Posterior cingulate gyrus (tissue), 11 donors: ENCODE measurements around the gene PPDPF.
"Not testable (repeated sequence)": the region's sequence is repeated elsewhere in the genome, so short reads cannot be mapped to it uniquely, and the experiment has no call there.

Source experiments
- DNase-seq, 10 donors: peaks; one replicate each; pipeline versions ENCODE4 v3.0.0 to v3.0.0-alpha.2; 2020 to 2021; ENCODE audit warnings: mixed read lengths in 3 of 10
- intact Hi-C: fragments of 100-400 bp; cut with DNase I; formaldehyde crosslinking; loops from one replicate; pipeline ENCODE4 v1.15.1; 2023

The PPDPF gene

DNA sequence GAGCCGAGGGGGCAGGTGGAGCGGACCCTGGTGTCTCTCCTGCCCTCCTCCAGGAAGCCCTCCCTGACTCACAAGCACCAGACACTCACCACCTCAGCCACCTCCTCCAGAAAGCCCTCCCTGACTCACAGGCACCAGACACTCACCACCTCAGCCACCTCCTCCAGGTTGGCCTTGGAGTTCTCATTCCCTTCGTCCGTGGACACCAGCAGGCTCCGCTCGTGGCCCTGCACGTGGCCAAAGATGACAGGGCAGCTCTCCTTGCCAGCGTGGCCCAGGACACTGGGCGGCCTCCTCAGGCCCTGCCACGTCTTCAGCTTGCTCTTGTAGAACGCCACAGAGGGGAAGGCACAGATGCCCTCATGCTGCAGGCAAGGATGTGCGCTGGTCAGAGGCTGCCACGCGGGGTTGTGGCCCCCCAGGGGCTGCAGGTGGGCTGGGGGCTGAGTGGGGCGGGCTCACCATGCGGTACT, 39.8 kb downstream of the PPDPF start:
- intact Hi-C loops, result no loop called here
- DNase-seq, result no peak

DNA sequence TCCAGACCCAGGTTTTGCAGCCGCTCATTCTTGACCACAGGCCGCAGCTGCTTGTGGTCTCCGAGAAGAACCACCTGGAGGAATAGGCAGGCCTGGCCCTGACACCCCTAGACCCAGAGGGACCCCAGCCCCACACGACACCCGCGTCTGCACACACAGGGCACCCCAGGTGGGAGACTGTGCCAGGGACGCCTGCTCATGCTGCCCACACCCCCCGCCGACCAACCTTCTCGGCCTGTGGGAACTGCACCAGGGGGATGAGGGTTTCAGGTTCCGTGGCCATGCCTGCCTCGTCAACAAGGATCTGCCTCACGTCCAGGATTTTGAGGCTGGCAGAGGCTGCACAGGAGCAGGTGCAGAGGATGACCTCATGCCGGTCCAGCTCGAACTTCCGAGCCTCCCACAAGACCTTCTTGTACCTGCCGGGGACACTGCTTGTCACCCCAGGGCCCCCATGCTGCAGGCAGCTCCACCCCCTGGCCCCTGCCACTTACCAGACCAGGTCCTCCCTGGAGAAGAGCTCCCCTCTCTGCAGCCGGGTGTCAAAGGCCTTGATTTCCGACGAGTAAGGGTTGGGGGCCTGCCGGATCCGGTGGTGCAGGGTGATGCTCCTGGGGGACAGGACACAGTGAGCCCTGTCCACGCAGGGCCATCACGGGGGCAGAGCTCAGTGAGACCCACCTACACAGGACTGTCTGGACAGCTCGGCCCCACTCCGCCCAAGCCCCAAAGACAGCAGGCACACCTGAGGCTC, 40.5 kb downstream of the PPDPF start:
- intact Hi-C loops, result no loop called here
- no peak for DNase-seq

DNA sequence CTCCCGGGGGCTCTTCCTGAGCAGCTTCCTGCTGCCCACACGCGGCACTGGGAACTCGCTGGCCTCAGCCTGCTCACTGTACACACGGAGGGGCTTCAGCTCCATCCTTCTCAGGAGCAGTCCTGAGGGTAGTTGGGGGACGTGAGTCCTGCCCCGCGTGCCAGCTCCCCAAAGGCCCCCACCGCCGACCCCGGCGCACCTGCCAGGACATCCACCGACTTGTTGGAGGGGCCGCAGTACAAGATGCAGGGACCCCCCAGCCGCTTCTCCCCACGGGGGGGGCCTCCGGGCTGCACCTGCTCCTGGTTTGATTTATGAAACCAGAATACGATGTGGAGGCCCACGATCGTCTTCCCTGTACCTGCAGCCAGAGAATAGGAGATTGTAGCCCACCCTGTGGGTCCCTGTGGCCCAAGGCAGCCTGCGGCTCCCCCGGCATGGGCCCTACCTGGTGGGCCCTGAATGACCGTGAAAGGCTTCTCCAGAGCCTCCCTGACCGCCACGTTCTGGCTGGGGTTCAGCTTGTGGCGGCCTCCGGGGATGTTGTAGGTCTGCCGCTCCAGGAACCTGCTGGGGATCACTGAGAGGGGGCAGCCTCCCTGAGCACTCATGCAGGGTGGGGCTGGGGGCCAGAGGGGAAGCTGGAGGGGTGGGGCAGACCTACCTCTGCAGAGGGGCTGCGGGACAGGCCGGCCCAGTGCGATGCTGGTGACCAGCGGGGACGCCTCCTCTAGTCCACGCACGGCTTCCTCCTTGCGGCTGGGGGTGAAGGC, 41.2 kb downstream of the PPDPF start:
- intact Hi-C loops, result no loop called here
- no peak for DNase-seq

- DNase-seq, result no peak
- intact Hi-C loops, result no loop called here
Observed at GRCh38 chr20:63562461-63563224, 42.1 kb downstream of the PPDPF start.

- intact Hi-C loops, result no loop called here
- DNase-seq, result no peak
Observed at GRCh38 chr20:63563225-63563935, 42.8 kb downstream of the PPDPF start.

DNA sequence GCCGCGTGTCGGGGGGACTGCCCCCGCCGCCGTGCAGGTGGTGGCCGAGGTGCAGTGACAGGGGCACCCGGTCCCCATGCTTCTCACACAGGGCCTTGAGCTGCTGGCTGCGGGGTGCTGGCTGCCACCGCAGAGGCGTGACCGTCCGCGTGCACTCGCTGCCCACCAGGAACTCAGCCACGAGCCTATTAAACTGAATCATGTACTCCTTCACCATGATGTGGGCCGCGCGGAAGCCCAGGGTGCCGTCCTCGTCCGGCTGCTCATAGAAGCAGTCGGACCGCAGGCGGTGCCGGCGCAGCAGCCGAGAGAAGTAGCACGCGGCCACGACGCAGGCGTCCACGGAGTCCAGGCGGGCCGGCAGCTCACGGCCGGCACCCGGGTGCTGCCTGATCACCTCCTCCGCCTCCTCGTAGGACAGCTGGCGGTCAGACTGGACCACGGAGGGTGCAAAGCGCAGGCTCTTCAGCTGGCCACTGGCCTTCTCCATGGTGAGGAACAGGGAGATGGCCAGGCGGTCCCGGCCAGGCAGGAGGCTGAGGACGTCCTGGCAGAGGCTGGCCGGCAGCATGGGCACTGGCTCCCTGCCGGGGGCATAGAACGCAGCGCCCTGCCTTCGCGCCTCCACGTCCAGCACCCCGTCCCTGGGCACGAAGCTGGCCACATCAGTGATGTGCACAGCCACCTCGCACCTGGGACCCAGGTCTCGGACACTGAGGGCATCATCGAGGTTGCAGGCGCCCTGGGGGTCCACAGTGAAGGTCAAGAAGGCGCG, 43.7 kb downstream of the PPDPF start:
- DNase-seq, result no peak
- intact Hi-C loops, result no loop called here

GRCh38 chr20:63565021-63565698, 44.6 kb downstream of the PPDPF start:
- intact Hi-C loops, result no loop called here
- no peak for DNase-seq

- no peak for DNase-seq
- intact Hi-C loops, result no loop called here
Observed at GRCh38 chr20:63565699-63566335, 45.3 kb downstream of the PPDPF start.

DNA sequence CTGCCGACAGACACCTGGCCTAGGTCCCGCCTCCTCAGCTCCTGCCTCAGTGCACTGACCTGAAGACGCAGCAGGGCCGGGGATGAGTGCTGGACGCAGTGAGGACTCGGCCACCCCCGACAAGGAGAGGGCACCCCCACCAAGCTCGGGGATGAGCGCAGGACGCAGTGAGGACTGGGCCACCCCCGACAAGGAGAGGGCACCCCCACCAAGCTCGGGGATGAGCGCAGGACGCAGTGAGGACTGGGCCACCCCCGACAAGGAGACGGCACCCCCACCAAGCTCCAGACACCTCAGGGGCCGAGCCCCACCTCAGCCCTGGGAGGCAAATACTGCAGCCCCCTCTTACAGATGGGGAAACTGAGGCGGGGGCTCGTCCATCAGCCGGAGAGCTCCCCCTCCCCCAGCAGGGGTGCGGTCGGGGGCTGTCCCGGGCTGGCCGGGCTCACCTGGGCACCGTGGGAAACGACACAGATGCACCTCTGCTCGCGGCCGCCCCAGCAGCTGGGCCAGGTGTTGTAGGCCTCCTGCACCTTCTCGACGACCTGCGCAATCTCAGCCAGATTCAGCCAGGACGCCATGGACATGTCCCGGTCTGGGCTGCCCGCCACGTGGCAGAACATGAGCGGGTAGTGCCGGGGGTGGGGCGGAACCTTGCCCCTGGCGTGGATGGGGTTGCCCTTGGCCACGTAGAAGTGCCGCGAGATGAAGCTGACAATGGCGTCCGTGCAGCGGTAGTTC, 46.0 kb downstream of the PPDPF start:
- intact Hi-C loops, result no loop called here
- DNase-seq, result no peak

GRCh38 chr20:63567136-63567385, 46.5 kb downstream of the PPDPF start:
- DNase-seq, result no peak
- intact Hi-C loops, result no loop called here

DNA sequence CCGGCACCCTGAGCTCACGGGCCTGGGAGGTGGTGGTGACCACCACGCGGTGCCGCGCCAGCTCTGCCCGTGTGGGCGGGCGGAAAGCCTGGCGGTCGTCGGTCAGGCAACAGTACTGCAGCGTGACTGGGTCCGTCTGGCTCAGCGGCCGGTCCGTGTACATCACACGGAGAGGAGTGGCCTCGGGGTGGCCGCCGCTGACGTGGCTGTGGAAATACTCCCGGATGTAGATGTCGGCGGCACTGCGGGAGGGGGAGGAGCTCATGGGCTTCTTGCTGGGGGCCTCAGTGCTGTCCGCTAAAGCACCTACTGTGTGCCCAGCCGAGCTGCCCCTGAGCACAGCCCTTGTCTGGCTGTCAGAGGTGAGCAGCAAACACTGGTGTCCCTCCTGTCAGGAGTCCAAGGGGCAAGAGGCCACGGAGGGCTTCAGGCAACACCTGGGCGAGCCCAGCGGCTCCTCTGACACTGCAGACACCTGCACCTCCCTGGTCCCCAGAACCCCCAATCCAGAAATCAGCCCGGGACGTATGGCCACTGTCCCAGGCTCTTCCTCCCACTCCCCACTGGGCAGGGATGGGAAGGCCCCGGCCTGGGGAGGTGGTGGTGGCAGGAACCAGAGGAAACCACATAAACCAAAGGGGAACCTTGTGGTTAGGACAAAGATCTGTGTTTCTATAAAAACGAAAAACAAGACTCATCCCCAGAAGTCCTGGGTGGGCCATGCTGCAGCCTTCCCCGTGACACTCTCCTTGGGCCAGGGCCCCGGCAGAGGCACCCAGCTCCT, 47.0 kb downstream of the PPDPF start:
- intact Hi-C loops, result no loop called here
- peak in 1 of 10 donors; percentile 20 for DNase-seq

DNA sequence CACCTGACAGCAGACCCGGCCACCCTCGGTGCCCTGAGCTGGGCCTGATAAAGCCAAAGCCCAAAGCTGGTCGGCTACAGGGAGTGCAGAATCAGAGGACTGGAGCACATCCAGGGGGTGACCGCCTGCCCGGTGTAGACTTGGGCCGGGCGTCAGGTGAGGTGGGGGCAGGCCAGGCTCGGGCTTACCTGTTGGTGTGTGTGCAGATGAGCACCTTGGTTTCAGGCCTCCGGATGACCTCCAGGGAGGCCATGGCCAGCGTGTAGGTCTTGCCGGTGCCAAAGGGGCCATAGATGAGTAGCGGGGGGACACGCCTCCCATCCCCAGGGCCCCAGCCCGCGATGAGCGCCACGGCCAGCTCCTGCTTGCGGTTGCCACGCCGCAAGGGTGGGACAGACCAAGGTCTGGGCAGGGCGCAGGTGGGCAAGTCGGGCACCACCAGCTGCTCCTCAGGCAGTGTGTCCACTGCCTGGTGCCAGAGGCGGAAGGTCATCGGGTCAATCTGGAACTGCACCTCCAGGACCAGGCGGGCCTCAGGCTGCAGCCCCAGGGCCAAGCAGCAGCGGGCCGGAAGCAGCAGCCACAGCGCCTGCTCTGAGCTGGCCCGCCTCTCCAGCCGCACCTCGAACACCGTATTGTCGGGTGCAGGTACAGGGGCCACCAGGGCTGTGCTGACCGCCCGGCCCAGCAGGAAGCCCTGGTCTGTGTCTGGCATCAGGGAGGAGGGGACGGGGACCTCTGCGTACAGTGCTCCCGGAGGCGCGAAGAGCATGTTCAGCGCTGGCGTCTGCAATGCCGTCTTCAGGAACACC, 47.8 kb downstream of the PPDPF start:
- intact Hi-C loops, result no loop called here
- no peak for DNase-seq

- no peak for DNase-seq
- intact Hi-C loops, result no loop called here
Observed at GRCh38 chr20:63568986-63569949, 48.7 kb downstream of the PPDPF start.

DNA sequence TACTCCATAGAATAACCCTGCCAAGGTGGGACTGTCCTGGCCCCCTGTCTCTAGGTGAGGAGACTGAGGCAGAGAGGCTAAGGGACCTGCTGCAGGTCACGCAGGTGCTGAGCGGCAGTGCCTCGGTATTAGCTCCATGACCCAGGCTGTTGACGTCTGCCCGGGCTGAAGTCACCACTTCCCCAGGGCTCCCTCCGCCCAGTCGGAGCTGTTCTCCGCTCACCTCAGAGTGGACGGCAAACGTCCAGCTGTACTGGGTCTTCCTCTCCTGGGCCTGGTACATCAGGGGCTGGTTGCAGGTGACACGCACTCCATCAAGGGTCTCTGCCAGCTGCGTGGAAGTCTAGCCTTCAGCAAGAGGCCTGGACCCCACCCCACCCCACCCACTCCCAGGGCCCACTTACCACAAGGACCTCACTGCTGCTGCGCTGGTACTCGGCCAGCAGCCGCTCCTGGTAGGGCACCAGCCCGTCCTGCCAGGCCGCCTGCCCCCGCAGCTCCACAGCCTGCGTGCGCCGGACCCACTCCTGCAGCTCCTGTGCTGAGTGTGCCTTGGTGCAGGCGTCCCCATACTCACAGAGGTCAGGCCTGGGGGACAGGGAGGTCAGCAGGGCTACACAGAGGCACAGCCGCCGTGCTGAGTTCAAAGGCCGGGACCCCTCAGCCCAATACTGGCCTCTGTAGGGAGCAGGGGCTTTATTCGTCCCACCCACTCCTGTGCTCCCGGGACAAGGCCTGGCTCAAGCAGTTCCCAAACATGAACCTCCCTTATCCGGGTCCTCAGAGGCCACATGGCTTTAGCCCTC, 49.9 kb downstream of the PPDPF start:
- DNase-seq, result no peak
- intact Hi-C loops, result no loop called here

- intact Hi-C loops, DNase-seq: not testable (repeated sequence)
Observed at GRCh38 chr20:63571087-63571478, 50.5 kb downstream of the PPDPF start.
